Adrenal gland (tissue), 5 donors: ENCODE data around the gene ARMC6.

Source experiments
- POLR2A ChIP-seq, 2 donors: fragments of 450-650 bp; IDR thresholded peaks; one replicate each; pipeline ENCODE4 v1.6.1; 2017; ENCODE audit warnings: antibody characterized with exemption in 2 of 2, mild to moderate bottlenecking in 2 of 2, moderate library complexity in 1 of 2
- TF ChIP-seq, protein P1 (sequence below), 6 experiments: fragments of 450-650 bp in 4 of 6; fragments of 200-600 bp in 2 of 6; sonication (generic) in 1 of 6; IDR thresholded peaks; 1 replicate in 5 of 6; 2 replicates in 1 of 6; pipeline versions ENCODE4 v1.5.1 to v1.8.0; 2016 to 2021; ENCODE audit warnings: antibody characterized with exemption in 6 of 6, mild to moderate bottlenecking in 2 of 6, moderate library complexity in 1 of 6
- donor health status: DM: no; HTN: no; CAD: no.

DNA sequence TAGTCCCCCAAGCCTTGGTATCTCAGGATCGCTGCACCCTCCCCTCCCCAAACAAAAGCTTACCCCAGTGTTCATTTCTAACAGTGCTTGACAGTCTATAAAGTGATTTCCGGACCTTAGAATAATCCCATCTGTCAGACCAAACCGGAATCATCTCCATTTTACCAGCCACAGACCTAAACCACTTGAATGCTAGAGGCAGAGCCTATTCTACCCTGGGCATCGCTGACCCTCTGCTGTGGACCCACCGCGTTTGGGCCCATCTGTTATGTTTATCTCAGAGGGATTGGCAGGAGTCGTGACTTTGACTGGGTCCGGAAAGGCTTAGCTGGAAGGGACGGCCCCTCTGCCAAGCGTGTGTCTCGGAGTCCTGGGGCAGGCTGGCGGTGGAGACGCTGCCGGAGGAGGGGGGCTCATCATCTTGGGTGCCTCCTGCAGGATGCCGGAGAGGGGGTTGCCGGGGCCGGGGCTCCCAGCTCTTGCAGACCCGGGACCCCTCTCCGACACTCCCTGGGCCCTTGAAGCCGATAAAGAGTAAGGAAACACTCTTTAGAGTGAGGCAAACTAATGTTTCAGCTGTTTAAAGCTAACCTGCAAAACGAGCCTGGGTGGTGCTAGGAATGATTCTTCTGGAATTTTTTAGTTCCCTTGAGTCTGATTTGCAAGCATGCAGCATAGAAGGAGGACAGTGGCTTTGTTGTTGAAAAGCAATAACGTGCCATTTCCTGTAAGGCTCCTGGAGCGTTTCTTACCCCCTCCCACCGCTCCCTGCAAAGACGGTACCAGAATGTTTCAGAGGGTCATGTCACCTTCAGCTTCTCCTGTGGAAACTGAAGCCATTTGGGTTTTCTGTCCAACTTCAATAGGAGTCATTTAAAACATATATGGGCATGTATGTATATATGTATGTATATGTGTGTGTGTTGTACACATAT, 31.7 kb downstream of the ARMC6 start:
- TF ChIP-seq, protein P1, sequence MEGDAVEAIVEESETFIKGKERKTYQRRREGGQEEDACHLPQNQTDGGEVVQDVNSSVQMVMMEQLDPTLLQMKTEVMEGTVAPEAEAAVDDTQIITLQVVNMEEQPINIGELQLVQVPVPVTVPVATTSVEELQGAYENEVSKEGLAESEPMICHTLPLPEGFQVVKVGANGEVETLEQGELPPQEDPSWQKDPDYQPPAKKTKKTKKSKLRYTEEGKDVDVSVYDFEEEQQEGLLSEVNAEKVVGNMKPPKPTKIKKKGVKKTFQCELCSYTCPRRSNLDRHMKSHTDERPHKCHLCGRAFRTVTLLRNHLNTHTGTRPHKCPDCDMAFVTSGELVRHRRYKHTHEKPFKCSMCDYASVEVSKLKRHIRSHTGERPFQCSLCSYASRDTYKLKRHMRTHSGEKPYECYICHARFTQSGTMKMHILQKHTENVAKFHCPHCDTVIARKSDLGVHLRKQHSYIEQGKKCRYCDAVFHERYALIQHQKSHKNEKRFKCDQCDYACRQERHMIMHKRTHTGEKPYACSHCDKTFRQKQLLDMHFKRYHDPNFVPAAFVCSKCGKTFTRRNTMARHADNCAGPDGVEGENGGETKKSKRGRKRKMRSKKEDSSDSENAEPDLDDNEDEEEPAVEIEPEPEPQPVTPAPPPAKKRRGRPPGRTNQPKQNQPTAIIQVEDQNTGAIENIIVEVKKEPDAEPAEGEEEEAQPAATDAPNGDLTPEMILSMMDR (IDR thresholded peaks at IDR 0.05): no peak
- TF ChIP-seq POLR2A (IDR thresholded peaks at IDR 0.05): no peak
